Endothelial cell of umbilical vein (primary cell): Measurements from ENCODE around the gene WAPL. TPM values are rescaled to one million over a fixed set of nuclear protein-coding genes. Genes with fewer than 3 reads are reported as not detected.

ENCODE experiments used
- BruUV-seq: library from RNA; stranded (reverse); fragments of 400-500 nt; replicated peaks from 2 replicates; lab custom pipeline; 2021; lab: Mats Ljungman, UMichigan
- CTCF ChIA-PET: fragments of 300-600, 350-600 bp; sonication (Branson Sonifier 250); formaldehyde crosslinking; loops from one replicate; lab custom pipeline; 2021; ENCODE audit warnings: antibody characterized with exemption, inconsistent platforms; lab: Charles Lee
- POLR2A ChIA-PET: fragments of 300-600, 350-600 bp; sonication (Branson Sonifier 250); formaldehyde crosslinking; loops from one replicate; lab custom pipeline; 2021; ENCODE audit warnings: antibody characterized with exemption, inconsistent platforms; lab: Charles Lee
- DNase-seq: peaks from one replicate; pipeline ENCODE4 v3.0.0-alpha.2; 2011; ENCODE audit warnings: low read depth, low spot score
- FAIRE-seq: peaks from 2 replicates; lab custom pipeline; 2011; peaks lifted over from hg19 to GRCh38; lab: Jason Lieb, UNC
- H2AFZ ChIP-seq: 2 replicates; pipeline ENCODE4 v1.6.0; 2012; ENCODE audit warnings: low read depth, low read length, control low read depth, inconsistent platforms
- H3K27ac ChIP-seq: 2 replicates; pipeline ENCODE4 v1.5.1; 2011; ENCODE audit warnings: low read depth, mild to moderate bottlenecking, control low read depth, low read length, moderate library complexity; ENCODE audit not compliant: insufficient read depth
- H3K27me3 ChIP-seq, 2 experiments: 2 replicates each; pipeline versions ENCODE4 v1.6.0 to v1.6.1; 2011; ENCODE audit warnings: low read length in 2 of 2, mixed read lengths in 1 of 2; ENCODE audit not compliant: control insufficient read depth in 2 of 2, insufficient read depth in 2 of 2
- H3K36me3 ChIP-seq, 2 experiments: 2 replicates in 1 of 2; 3 replicates in 1 of 2; pipeline ENCODE4 v1.5.1; 2011; ENCODE audit warnings: low read length in 2 of 2, mild to moderate bottlenecking in 1 of 2, moderate library complexity in 1 of 2; ENCODE audit not compliant: control insufficient read depth in 2 of 2, insufficient read depth in 2 of 2; ENCODE audit errors: extremely low read depth in 1 of 2
- H3K4me1 ChIP-seq: 3 replicates; pipeline ENCODE4 v1.5.1; 2011; ENCODE audit warnings: mild to moderate bottlenecking, low read length; ENCODE audit not compliant: control insufficient read depth, insufficient read depth; ENCODE audit errors: extremely low read depth
- H3K4me2 ChIP-seq: 2 replicates; pipeline ENCODE4 v1.6.1; 2011; ENCODE audit warnings: low read length, control low read depth, mixed read lengths; ENCODE audit not compliant: insufficient read depth
- H3K4me3 ChIP-seq, 3 experiments: fragments of 200-600 bp in 1 of 3; sonication (generic), shearing (Covaris generic) in 1 of 3; replicated peaks in 1 of 3; 2 replicates each; pipeline ENCODE4 v1.5.1; 2011 to 2016; ENCODE audit warnings: control low read depth in 3 of 3, low read length in 3 of 3, mild to moderate bottlenecking in 2 of 3, inconsistent platforms in 1 of 3, low read depth in 1 of 3, moderate library complexity in 1 of 3; ENCODE audit not compliant: insufficient read depth in 1 of 3
- H3K79me2 ChIP-seq: 2 replicates; pipeline ENCODE4 v1.6.0; 2012; ENCODE audit warnings: low read length, inconsistent platforms; ENCODE audit not compliant: control insufficient read depth, insufficient read depth
- H3K9ac ChIP-seq: replicated peaks from 2 replicates; pipeline ENCODE3; 2011; ENCODE audit warnings: low read length, control low read depth; ENCODE audit not compliant: insufficient read depth; ENCODE audit errors: extremely low read depth
- H3K9me1 ChIP-seq: replicated peaks from 3 replicates; pipeline ENCODE4 v1.6.0; 2011; ENCODE audit warnings: mild to moderate bottlenecking, low read length; ENCODE audit not compliant: control insufficient read depth, insufficient read depth; ENCODE audit errors: extremely low read depth
- H3K9me3 ChIP-seq: replicated peaks from 2 replicates; pipeline ENCODE4 v1.5.1; 2012; ENCODE audit warnings: low read length, inconsistent platforms; ENCODE audit not compliant: control insufficient read depth, insufficient read depth
- H4K20me1 ChIP-seq: replicated peaks from 2 replicates; pipeline ENCODE3; 2011; ENCODE audit warnings: mild to moderate bottlenecking, low read length; ENCODE audit not compliant: control insufficient read depth, insufficient read depth; ENCODE audit errors: extremely low read depth
- CTCF ChIP-seq, 2 donors: IDR thresholded peaks; 1 replicate in 1 of 2; 2 replicates in 1 of 2; pipeline ENCODE4 v1.5.1; 2011; ENCODE audit warnings: low read length in 2 of 2, mild to moderate bottlenecking in 2 of 2, moderate library complexity in 2 of 2, control low read depth in 1 of 2, inconsistent platforms in 1 of 2, low read depth in 1 of 2; ENCODE audit not compliant: insufficient read depth in 1 of 2; ENCODE audit errors: extremely low read depth in 1 of 2
- EZH2 ChIP-seq: IDR thresholded peaks from 2 replicates; pipeline ENCODE4 v1.6.1; 2012; ENCODE audit warnings: borderline replicate concordance, low read depth, mild to moderate bottlenecking, moderate library complexity, low read length, inconsistent platforms; ENCODE audit not compliant: severe bottlenecking
- FOS ChIP-seq: IDR thresholded peaks from 2 replicates; pipeline ENCODE4 v1.6.1; 2011; ENCODE audit warnings: mild to moderate bottlenecking, low read length, moderate library complexity, borderline replicate concordance; ENCODE audit not compliant: insufficient read depth
- GATA2 ChIP-seq: IDR thresholded peaks from 2 replicates; pipeline ENCODE4 v1.7.0; 2011; ENCODE audit warnings: low read depth, mild to moderate bottlenecking, moderate library complexity, mixed read lengths, low read length; ENCODE audit not compliant: insufficient read length, insufficient read depth
- JUN ChIP-seq: IDR thresholded peaks from 2 replicates; pipeline ENCODE4 v1.6.1; 2011; ENCODE audit warnings: borderline replicate concordance, low read depth; ENCODE audit not compliant: insufficient read length, insufficient read depth
- MYC ChIP-seq: IDR thresholded peaks from one replicate; pipeline ENCODE4 v1.6.1; 2011; ENCODE audit warnings: mild to moderate bottlenecking, low read depth, low read length
- POLR2A ChIP-seq: IDR thresholded peaks from 2 replicates; pipeline ENCODE4 v1.6.1; 2012; ENCODE audit warnings: low read depth, mild to moderate bottlenecking, control low read depth, low read length
- POLR2AphosphoS5 ChIP-seq: IDR thresholded peaks from 2 replicates; pipeline ENCODE4 v1.6.1; 2012; ENCODE audit warnings: low read depth, mild to moderate bottlenecking, control low read depth, low read length, moderate library complexity; ENCODE audit not compliant: insufficient read depth
- dilution Hi-C: fragments of 300-500 bp; cut with MboI; formaldehyde crosslinking; loops from one replicate; pipeline ENCODE4 v1.15.0; 2019; ENCODE audit warnings: low sequenced_read_pairs; ENCODE audit not compliant: extremely low pct_ligation_motif_present
- intact Hi-C: fragments of 100-400 bp; cut with micrococcal nuclease; formaldehyde crosslinking; loops from one replicate; pipeline ENCODE4 v1.10.0; 2022
- polyA plus RNA-seq, 4 experiments: library from polyadenylated mRNA; depleted of rRNA in 3 of 4; stranded (reverse) in 3 of 4; unstranded in 1 of 4; fragments of >200 nt; gene quantifications; 2 replicates each; pipeline versions ENCODE4 v1.2.1 to v1.2.3, GENCODE V29; 2011 to 2012; ENCODE audit warnings: missing spikeins in 1 of 4
- total RNA-seq: library from RNA; stranded (reverse); gene quantifications from 2 replicates; pipeline ENCODE4 v1.2.3, GENCODE V29; 2021
- TF ChIP-seq, protein P1 (sequence below): IDR thresholded peaks from 2 replicates; pipeline ENCODE4 v1.6.1; 2011; ENCODE audit not compliant: insufficient read depth, insufficient read length

The WAPL gene
- total and polyA plus RNA-seq, 2 donors (not counting 3 experiments of a cell fraction or from before 2014, with no cell fraction given): 9.2 to 35.1 TPM

DNA sequence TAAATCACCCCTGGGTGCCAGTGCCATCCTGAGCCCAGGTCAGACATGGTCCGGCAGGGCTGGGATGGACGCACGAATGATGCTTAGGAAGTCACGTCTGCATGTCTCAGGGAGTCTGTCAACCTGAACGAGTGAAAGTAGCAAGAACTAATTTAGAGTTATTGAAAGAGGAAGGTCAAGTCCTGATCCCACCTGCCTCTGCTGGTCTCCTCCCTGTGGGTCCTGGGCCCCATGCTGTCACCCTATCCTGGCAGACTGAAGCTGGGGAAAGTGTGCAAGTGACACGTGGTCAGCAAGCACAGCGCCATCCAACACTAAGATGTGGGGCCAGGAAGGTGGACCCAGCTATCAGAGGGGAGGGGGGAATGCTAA, 128.9 kb downstream of the WAPL start:
- Histone ChIP-seq H3K79me2 (no peaks in the 10 kb centered on the region), H3K27ac (no peak overlapping the region), H3K9me1 (no peaks in the 10 kb centered on the region), H3K4me1 (no peaks in the 10 kb centered on the region), H4K20me1 (no peaks in the 10 kb centered on the region), H3K27me3 (peaks cover 19 to 20% of the 10 kb centered on the region in 2 experiments), H3K36me3 (no peaks in the 10 kb centered on the region), H3K9me3 (no peaks in the 10 kb centered on the region), H3K9ac (no peak overlapping the region), H2AFZ (no peak overlapping the region), H3K4me2 (no peak overlapping the region), H3K4me3 (no peak overlapping the region)
- ChIA-PET CTCF (interaction anchor here (4.2 kb wide), 1 partner anchor 192 kb away, joined by 22 read pairs; no protein-coding TSS in a partner anchor), POLR2A (no interaction called here)
- no peak for DNase-seq
- no peak for TF ChIP-seq MYC
- TF ChIP-seq POLR2A: no peak
- TF ChIP-seq FOS: no peak
- no peak for TF ChIP-seq EZH2
- no peak for TF ChIP-seq CTCF (IDR thresholded peaks at IDR 0.05; ENCODE audit: extremely low read depth in 1 of 2, insufficient read depth in 1 of 2, low read depth in 1 of 2, low read length in 2 of 2)
- TF ChIP-seq, protein P1, sequence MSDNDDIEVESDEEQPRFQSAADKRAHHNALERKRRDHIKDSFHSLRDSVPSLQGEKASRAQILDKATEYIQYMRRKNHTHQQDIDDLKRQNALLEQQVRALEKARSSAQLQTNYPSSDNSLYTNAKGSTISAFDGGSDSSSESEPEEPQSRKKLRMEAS: no peak
- TF ChIP-seq GATA2: no peak
- TF ChIP-seq POLR2AphosphoS5: no peak
- TF ChIP-seq JUN: no peak
- BruUV-seq: no TSS peak
- no peak for FAIRE-seq
- intact Hi-C loops: no loop called here
- dilution Hi-C loops: no loop called here
